RWPE2 (cell line): ENCODE results near the gene INHBE.

Source experiments
- ATAC-seq: fragments of 200-7000 bp; cut with Tn5 transposase; 3 replicates; pipeline ENCODE4 v1.9.1; 2021; ENCODE audit warnings: low read depth
- DNase-seq: peaks from one replicate; pipeline ENCODE4 v3.0.0-alpha.2; 2020; ENCODE audit warnings: low spot score
- H3K27ac ChIP-seq: fragments of 450-650 bp; 2 replicates; pipeline ENCODE4 v1.5.1; 2017; ENCODE audit warnings: mild to moderate bottlenecking; ENCODE audit not compliant: poor library complexity, severe bottlenecking
- H3K27me3 ChIP-seq: fragments of 250-450 bp; sonication (Bioruptor Pico); 2 replicates; pipeline ENCODE4 v1.5.1; 2021; ENCODE audit warnings: mild to moderate bottlenecking, moderate library complexity; ENCODE audit not compliant: insufficient read depth, poor library complexity, severe bottlenecking
- H3K36me3 ChIP-seq: fragments of 250-450 bp; sonication (Bioruptor Pico); 2 replicates; pipeline ENCODE4 v1.5.1; 2020; ENCODE audit warnings: low read depth, mild to moderate bottlenecking, moderate library complexity
- H3K4me1 ChIP-seq: fragments of 250-450 bp; sonication (Bioruptor Pico); 2 replicates; pipeline ENCODE4 v1.5.1; 2021; ENCODE audit warnings: mild to moderate bottlenecking, moderate library complexity; ENCODE audit not compliant: insufficient read depth, poor library complexity, severe bottlenecking
- H3K4me3 ChIP-seq: fragments of 250-450 bp; sonication (Bioruptor Pico); 2 replicates; pipeline ENCODE4 v1.5.1; 2021; ENCODE audit warnings: mild to moderate bottlenecking, moderate library complexity; ENCODE audit not compliant: severe bottlenecking
- H3K9me3 ChIP-seq: fragments of 250-450 bp; sonication (Bioruptor Pico); 2 replicates; pipeline ENCODE4 v1.5.1; 2021; ENCODE audit warnings: mild to moderate bottlenecking, moderate library complexity; ENCODE audit not compliant: severe bottlenecking
- CTCF ChIP-seq: fragments of 450-650 bp; IDR thresholded peaks from one replicate; pipeline ENCODE4 v1.5.1; 2017; ENCODE audit warnings: mild to moderate bottlenecking, moderate library complexity; ENCODE audit not compliant: poor library complexity, severe bottlenecking

INHBE gene

GRCh38 chr12:57456737-57457490 is 1.8 kb downstream of the INHBE start:
- H3K36me3 ChIP-seq: no peaks in the 10 kb centered on the region
- DNase-seq (no peak), ATAC-seq (no peak)
- TF ChIP-seq CTCF: no peak
- peak overlapping the region; percentile 73 for H3K27ac ChIP-seq
- no peaks in the 10 kb centered on the region for H3K9me3 ChIP-seq
- no peak overlapping the region for H3K4me3 ChIP-seq
- peaks cover 29% of the 10 kb centered on the region for H3K4me1 ChIP-seq
- H3K27me3 ChIP-seq: no peaks in the 10 kb centered on the region

GRCh38 chr12:57458665-57459054 is 3.6 kb downstream of the INHBE start:
- TF ChIP-seq CTCF: no peak
- Histone ChIP-seq H3K4me3 (peak overlapping the region; percentile 40), H3K27ac (peak overlapping the region; percentile 73), H3K27me3 (no peaks in the 10 kb centered on the region), H3K36me3 (no peaks in the 10 kb centered on the region), H3K4me1 (peaks cover 29% of the 10 kb centered on the region), H3K9me3 (no peaks in the 10 kb centered on the region)
- no peak for DNase-seq
- no peak for ATAC-seq

GRCh38 chr12:57459055-57459749 is 4.1 kb downstream of the INHBE start:
- peak; percentile 94 for TF ChIP-seq CTCF
- Histone ChIP-seq H3K4me1 (peaks cover 29% of the 10 kb centered on the region), H3K27ac (peak overlapping the region; percentile 73), H3K27me3 (no peaks in the 10 kb centered on the region), H3K36me3 (no peaks in the 10 kb centered on the region), H3K4me3 (peak overlapping the region; percentile 40), H3K9me3 (no peaks in the 10 kb centered on the region)
- peak; percentile 57 for ATAC-seq
- DNase-seq: peak; percentile 88

DNA sequence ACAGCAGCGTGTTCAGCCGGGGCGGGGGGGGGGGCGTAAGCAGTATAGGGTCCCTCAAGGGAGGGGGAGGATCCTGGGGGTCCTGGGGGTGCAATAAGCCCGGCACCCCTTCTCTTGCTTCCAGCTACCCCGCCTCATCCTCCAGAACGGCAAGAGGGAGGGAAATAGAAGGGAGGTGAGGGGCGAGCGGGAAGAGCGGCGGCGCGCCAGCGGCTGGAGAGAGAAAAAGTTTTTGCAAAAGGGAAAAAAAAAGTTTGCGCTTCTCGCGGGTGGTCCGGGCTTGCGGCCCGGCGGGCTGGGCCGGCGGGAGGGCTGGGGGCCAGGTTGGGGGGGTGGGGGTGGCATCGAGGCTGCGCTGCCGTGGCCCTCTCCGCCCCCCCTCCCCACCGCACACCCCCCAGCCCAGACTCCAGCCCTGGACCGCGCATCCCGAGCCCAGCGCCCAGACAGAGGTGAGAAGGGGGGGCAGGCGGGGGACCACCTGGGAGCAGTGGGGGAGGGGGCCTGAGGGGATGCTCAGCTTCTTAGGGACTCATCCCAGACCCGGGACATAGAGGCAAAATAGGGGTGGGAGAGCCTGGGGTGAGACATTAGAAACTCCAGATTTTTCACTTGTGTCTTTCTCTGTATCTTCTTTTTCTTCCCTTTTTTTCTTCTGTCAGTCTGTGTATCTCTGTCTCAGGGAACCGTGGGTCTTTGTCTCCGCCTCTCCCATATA is 4.8 kb downstream of the INHBE start, which contains the start of gene GLI1:
GLI1 (plus strand) TSS at position 36 of the 718 bp plus-strand sequence. CDS start 3,907 bp downstream, outside the sequence.
- DNase-seq (no peak), ATAC-seq (no peak)
- H3K27ac ChIP-seq: peak within 1 kb of the TSS; percentile 73
- H3K4me1 ChIP-seq: peaks cover 24% of the 10 kb centered on the region
- H3K36me3 ChIP-seq: no peaks in the 10 kb centered on the region
- H3K27me3 ChIP-seq: no peaks in the 10 kb centered on the region
- H3K9me3 ChIP-seq: no peaks in the 10 kb centered on the region
- no peak for TF ChIP-seq CTCF
- H3K4me3 ChIP-seq: peak within 1 kb of the TSS; percentile 40
